SK-N-SH (cell line): ENCODE results near the gene PIK3C2B. TPM values are rescaled to one million over a fixed set of nuclear protein-coding genes. Genes with fewer than 3 reads are reported as not detected.
A peak's percentile ranks its signal among the peaks of the same experiment; 100 is the strongest.
"Not testable (repeated sequence)": the region's sequence is repeated elsewhere in the genome, so short reads cannot be mapped to it uniquely, and the experiment has no call there.

Experiments used
- CTCF ChIA-PET: fragments of 300-600, 350-600 bp; formaldehyde crosslinking; extraction: SDS; loops from one replicate; lab custom pipeline; 2021; lab: Yijun Ruan, JAX
- POLR2A ChIA-PET: fragments of 350-600 bp; sonication (Branson Sonifier 250); formaldehyde crosslinking; extraction: SDS; loops from one replicate; lab custom pipeline; 2020; ENCODE audit warnings: antibody characterized with exemption, inconsistent platforms; lab: Yijun Ruan, JAX
- DNase-seq: peaks from one replicate; pipeline ENCODE4 v3.0.0; 2012
- H2AFZ ChIP-seq: fragments of 200-600 bp; sonication (generic); 2 replicates; pipeline ENCODE4 v1.8.1; 2016; ENCODE audit warnings: antibody characterized with exemption, mild to moderate bottlenecking, low read depth
- H3F3A ChIP-seq: fragments of 200-600 bp; sonication (generic); replicated peaks from 2 replicates; pipeline ENCODE3; 2016; ENCODE audit warnings: antibody characterized with exemption, mild to moderate bottlenecking; ENCODE audit not compliant: insufficient read depth
- H3K27ac ChIP-seq, 2 experiments: fragments of 200-500 bp in 1 of 2; fragments of 200-600 bp in 1 of 2; sonication (Bioruptor generic) in 1 of 2; sonication (generic), shearing (Covaris generic) in 1 of 2; 2 replicates each; pipeline versions ENCODE4 v1.5.1 to v1.6.1; 2014 to 2016; ENCODE audit warnings: low read depth in 2 of 2, inconsistent platforms in 1 of 2, low read length in 1 of 2, mild to moderate bottlenecking in 1 of 2, mixed read lengths in 1 of 2
- H3K27me3 ChIP-seq: fragments of 200-600 bp; sonication (generic), shearing (Covaris generic); 2 replicates; pipeline ENCODE4 v1.6.1; 2016; ENCODE audit warnings: mixed run types; ENCODE audit not compliant: insufficient read depth
- H3K36me3 ChIP-seq, 2 experiments: fragments of 200-500 bp in 1 of 2; fragments of 200-600 bp in 1 of 2; sonication (Bioruptor generic) in 1 of 2; sonication (generic) in 1 of 2; replicated peaks in 1 of 2; 2 replicates each; pipeline versions ENCODE3 to v1.5.1; 2014 to 2016; ENCODE audit warnings: low read length in 1 of 2, mild to moderate bottlenecking in 1 of 2; ENCODE audit not compliant: insufficient read depth in 2 of 2, control insufficient read depth in 1 of 2
- H3K4me1 ChIP-seq, 2 experiments: fragments of 200-500 bp in 1 of 2; fragments of 200-600 bp in 1 of 2; sonication (Bioruptor generic) in 1 of 2; sonication (generic), shearing (Covaris generic) in 1 of 2; 2 replicates each; pipeline versions ENCODE4 v1.5.1 to v1.6.1; 2014 to 2016; ENCODE audit warnings: low read depth in 1 of 2, low read length in 1 of 2, mixed run types in 1 of 2; ENCODE audit not compliant: insufficient read depth in 2 of 2, control insufficient read depth in 1 of 2
- H3K4me2 ChIP-seq: fragments of 200-600 bp; sonication (generic), shearing (Covaris generic); 2 replicates; pipeline ENCODE4 v1.6.1; 2017; ENCODE audit warnings: mixed run types
- H3K4me3 ChIP-seq, 2 experiments: fragments of 200-500 bp in 1 of 2; fragments of 200-600 bp in 1 of 2; sonication (Bioruptor generic) in 1 of 2; sonication (generic), shearing (Covaris generic) in 1 of 2; 2 replicates each; pipeline versions ENCODE4 v1.5.1 to v1.8.1; 2014 to 2016; ENCODE audit warnings: low read depth in 2 of 2, inconsistent platforms in 1 of 2, low read length in 1 of 2, mild to moderate bottlenecking in 1 of 2, mixed read lengths in 1 of 2, moderate library complexity in 1 of 2
- H3K79me2 ChIP-seq: fragments of 200-600 bp; sonication (generic); 2 replicates; pipeline ENCODE4 v1.8.1; 2017; ENCODE audit warnings: mild to moderate bottlenecking; ENCODE audit not compliant: insufficient read depth
- H3K9ac ChIP-seq: fragments of 200-600 bp; sonication (generic); 2 replicates; pipeline ENCODE4 v1.6.1; 2017; ENCODE audit warnings: mixed run types
- H3K9me2 ChIP-seq: fragments of 200-600 bp; sonication (generic); 2 replicates; pipeline ENCODE4 v1.6.1; 2017; ENCODE audit warnings: mixed run types
- H3K9me3 ChIP-seq: fragments of 200-600 bp; sonication (generic); 2 replicates; pipeline ENCODE4 v1.6.1; 2017; ENCODE audit warnings: mixed run types, mild to moderate bottlenecking, moderate library complexity
- H4K20me1 ChIP-seq: fragments of 200-600 bp; sonication (generic); 2 replicates; pipeline ENCODE4 v1.6.1; 2017; ENCODE audit warnings: mild to moderate bottlenecking, mixed run types; ENCODE audit not compliant: insufficient read depth
- CHD2 ChIP-seq: fragments of 150-350 bp; IDR thresholded peaks from 2 replicates; pipeline ENCODE4 v1.6.1; 2018; ENCODE audit warnings: low read length; ENCODE audit not compliant: partially characterized antibody
- ELF1 ChIP-seq: IDR thresholded peaks from 2 replicates; pipeline ENCODE4 v1.4.0; 2012
- FOSL2 ChIP-seq: IDR thresholded peaks from 2 replicates; pipeline ENCODE4 v1.4.0; 2012; ENCODE audit warnings: low read depth, mild to moderate bottlenecking, moderate library complexity, borderline replicate concordance
- IRF3 ChIP-seq: fragments of 150-350 bp; IDR thresholded peaks from 2 replicates; pipeline ENCODE4 v1.6.1; 2016; ENCODE audit warnings: mild to moderate bottlenecking, low read depth, low read length
- JUND ChIP-seq: IDR thresholded peaks from 2 replicates; pipeline ENCODE4 v1.4.0; 2012
- MAX ChIP-seq: IDR thresholded peaks from 2 replicates; pipeline ENCODE4 v1.4.0; 2012; ENCODE audit warnings: low read depth
- POLR2AphosphoS5 ChIP-seq: IDR thresholded peaks from 2 replicates; pipeline ENCODE4 v1.6.1; 2012; ENCODE audit warnings: low read depth, low read length
- RCOR1 ChIP-seq: fragments of 150-350 bp; IDR thresholded peaks from 2 replicates; pipeline ENCODE4 v1.6.1; 2017; ENCODE audit warnings: antibody characterized with exemption, low read length
- TAF1 ChIP-seq: IDR thresholded peaks from 2 replicates; pipeline ENCODE4 v1.6.1; 2012; ENCODE audit warnings: low read depth, mild to moderate bottlenecking, low read length, moderate library complexity, borderline replicate concordance
- USF1 ChIP-seq: IDR thresholded peaks from 2 replicates; pipeline ENCODE4 v1.4.0; 2012; ENCODE audit warnings: low read depth, borderline replicate concordance
- WGBS: methylation state at CpG from one replicate; pipeline ENCODE4 v1.1.6; 2017; ENCODE audit warnings: low lambda C conversion rate; 5-methylcytosine and 5-hydroxymethylcytosine counted together
- polyA plus RNA-seq, 3 experiments: library from polyadenylated mRNA; depleted of rRNA; stranded (reverse); fragments of >200 nt; gene quantifications; 2 replicates each; pipeline ENCODE4 v1.2.3, GENCODE V29; 2012

PIK3C2B gene
- polyA plus RNA-seq, 1 of the 3 experiments (the other 2 are of a cell fraction): 6.5 TPM

GRCh38 chr1:204524986-204525385 lies 30.4 kb upstream of the PIK3C2B start:
- Histone ChIP-seq H3K9me2 (no peaks in the 10 kb centered on the region), H3F3A (peaks cover 7% of the 10 kb centered on the region), H3K9me3 (0 out of 2 replicates have a peak, but pooled peaks cover 3% of the 10 kb centered on the region), H3K27ac (peak overlapping the region in 1 of 2 experiments; percentile 11; a peak in 1 of 4 replicates), H3K4me2 (no peak overlapping the region), H3K79me2 (peaks cover 67% of the 10 kb centered on the region), H3K9ac (no peak overlapping the region), H3K4me1 (no peaks in the 10 kb centered on the region), H4K20me1 (peaks cover 28% of the 10 kb centered on the region)
- no peak for DNase-seq
- WGBS: 95% methylated on average over 3 of the region's 3 CpGs
- POLR2A ChIA-PET: interaction anchor here (0.8 to 1.6 kb wide), 2 partner anchors 9 to 18 kb away, joined by 4 to 6 read pairs; partner anchors contain the start of gene MDM4
- CTCF ChIA-PET: interaction anchor here (1.0 to 3.6 kb wide), 4 partner anchors 17 to 282 kb away, joined by 3 to 15 read pairs (median 4); no protein-coding TSS in a partner anchor
- TF ChIP-seq POLR2AphosphoS5: no peak
- no peak for TF ChIP-seq TAF1
- TF ChIP-seq MAX: no peak
- TF ChIP-seq CHD2: no peak
- no peak for TF ChIP-seq RCOR1
- no peak for TF ChIP-seq JUND
- no peak for TF ChIP-seq USF1
- no peak for TF ChIP-seq ELF1
- TF ChIP-seq, all 33 proteins: peak for 0
- Histone ChIP-seq H3K27me3 (no peaks in the 10 kb centered on the region), H2AFZ (no peak overlapping the region), H3K4me3 (no peak overlapping the region), H3K36me3 (peaks cover 45 to 63% of the 10 kb centered on the region in 2 experiments)

- no peak overlapping the region for H3K9ac ChIP-seq
- no peak for TF ChIP-seq POLR2AphosphoS5
- TF ChIP-seq FOSL2: 0 out of 2 replicates have a peak, but pooled peaks have one; percentile 4
- no peak for TF ChIP-seq IRF3
- peaks cover 23% of the 10 kb centered on the region for H4K20me1 ChIP-seq
Measured at GRCh38 chr1:204523605-204524215, 29.1 kb upstream of the PIK3C2B start.

GRCh38 chr1:204521941-204522521 lies 27.4 kb upstream of the PIK3C2B start:
- not testable (repeated sequence) for H3K27me3 ChIP-seq, DNase-seq, H3K4me2 ChIP-seq, H3K9me2 ChIP-seq, H3K27ac ChIP-seq, H3K9ac ChIP-seq, H3K4me3 ChIP-seq, H3K4me1 ChIP-seq, H2AFZ ChIP-seq, H3K9me3 ChIP-seq
- Histone ChIP-seq H3K36me3 (peaks cover 15 to 56% of the 10 kb centered on the region in 2 experiments), H4K20me1 (peaks cover 23% of the 10 kb centered on the region), H3K79me2 (peaks cover 93% of the 10 kb centered on the region), H3F3A (peaks cover 11% of the 10 kb centered on the region)
- WGBS: 93% methylated on average over 5 of the region's 5 CpGs
- POLR2A ChIA-PET: interaction anchor here (0.5 kb wide), 1 partner anchor 235 kb away, joined by 4 read pairs; no protein-coding TSS in a partner anchor
- CTCF ChIA-PET: interaction anchor here (0.9 to 2.0 kb wide), 2 partner anchors 19 to 285 kb away, joined by 3 to 6 read pairs; no protein-coding TSS in a partner anchor

More at GRCh38 chr1:204523605-204524215, 29.1 kb upstream of the PIK3C2B start:
- Histone ChIP-seq H3K4me2 (no peak overlapping the region), H3K27me3 (no peaks in the 10 kb centered on the region), H2AFZ (no peak overlapping the region), H3K36me3 (peaks cover 32 to 66% of the 10 kb centered on the region in 2 experiments), H3K79me2 (peaks cover 79% of the 10 kb centered on the region), H3K4me1 (no peaks in the 10 kb centered on the region), H3F3A (peaks cover 11% of the 10 kb centered on the region), H3K4me3 (no peak overlapping the region), H3K9me2 (no peaks in the 10 kb centered on the region), H3K27ac (no peak overlapping the region), H3K9me3 (0 out of 2 replicates have a peak, but pooled peaks cover 3% of the 10 kb centered on the region)
- POLR2A ChIA-PET: no interaction called here
- CTCF ChIA-PET: interaction anchor here (2.0 to 3.6 kb wide), 2 partner anchors 21 to 283 kb away, joined by 6 to 15 read pairs; no protein-coding TSS in a partner anchor
- WGBS: 93% methylated on average over 9 of the region's 9 CpGs
- DNase-seq: no peak
